Stimulated activated CD8-positive, alpha-beta memory T cell treated with anti-CD3 and anti-CD28 coated beads, Interleukin-7, amount 100 ng/mL, for 1 hour (primary cell): ENCODE measurements around the gene F2RL1.
A peak's percentile ranks its signal among the peaks of the same experiment; 100 is the strongest.
"Not testable (repeated sequence)": the region's sequence is repeated elsewhere in the genome, so short reads cannot be mapped to it uniquely, and the experiment has no call there.

ENCODE experiments used
- DNase-seq, 2 donors: peaks; one replicate each; pipeline ENCODE4 v3.0.0-alpha.2; 2020; ENCODE audit warnings: low read depth in 2 of 2

The F2RL1 gene

DNA sequence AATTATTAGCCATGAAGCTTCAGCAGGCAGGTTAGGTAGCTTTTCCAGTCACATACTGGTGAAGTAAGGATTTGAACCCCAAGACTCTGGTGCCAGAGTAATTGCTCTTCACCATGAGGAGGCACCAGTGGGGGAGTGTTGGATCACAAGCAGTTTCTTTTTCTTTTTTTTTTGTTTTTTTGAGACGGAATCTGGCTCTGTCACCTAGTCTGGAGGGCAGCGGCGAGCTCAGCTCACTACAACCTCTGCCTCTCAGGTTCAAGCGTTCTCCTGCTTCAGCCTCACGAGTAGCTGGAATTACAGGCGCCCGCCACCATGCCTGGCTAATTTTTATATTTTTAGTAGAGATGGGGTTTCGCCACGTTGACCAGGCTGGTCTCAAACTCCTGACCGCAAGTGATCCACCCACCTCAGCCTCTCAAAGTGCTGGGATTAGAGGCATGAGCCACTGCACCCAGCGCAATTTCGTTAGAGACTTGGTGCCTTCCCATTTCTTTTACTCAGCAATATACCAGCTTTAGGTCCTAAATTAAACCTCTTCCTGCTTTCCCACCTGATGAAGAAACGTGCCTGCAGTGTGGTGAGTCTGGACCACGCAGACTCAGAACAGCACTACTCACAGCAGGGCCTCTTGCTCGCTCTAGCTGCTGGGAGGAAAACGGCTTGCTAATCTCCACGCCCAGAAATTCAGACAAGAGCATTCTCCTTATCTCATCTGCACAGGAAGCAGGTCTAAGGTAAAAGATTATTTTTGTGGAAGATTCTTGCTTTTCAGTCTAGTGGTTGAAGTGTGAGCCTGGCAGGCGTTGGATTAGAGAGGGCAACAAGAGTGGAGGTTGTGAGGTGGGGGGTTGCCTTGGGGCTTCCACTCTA is 30.8 kb downstream of the F2RL1 start, which contains the start of gene S100Z:
Gene S100Z (plus strand): TSS at position 596 of the 873 bp plus-strand sequence. CDS start 25,346 bp downstream, outside the sequence.
- DNase-seq = no peak

DNA sequence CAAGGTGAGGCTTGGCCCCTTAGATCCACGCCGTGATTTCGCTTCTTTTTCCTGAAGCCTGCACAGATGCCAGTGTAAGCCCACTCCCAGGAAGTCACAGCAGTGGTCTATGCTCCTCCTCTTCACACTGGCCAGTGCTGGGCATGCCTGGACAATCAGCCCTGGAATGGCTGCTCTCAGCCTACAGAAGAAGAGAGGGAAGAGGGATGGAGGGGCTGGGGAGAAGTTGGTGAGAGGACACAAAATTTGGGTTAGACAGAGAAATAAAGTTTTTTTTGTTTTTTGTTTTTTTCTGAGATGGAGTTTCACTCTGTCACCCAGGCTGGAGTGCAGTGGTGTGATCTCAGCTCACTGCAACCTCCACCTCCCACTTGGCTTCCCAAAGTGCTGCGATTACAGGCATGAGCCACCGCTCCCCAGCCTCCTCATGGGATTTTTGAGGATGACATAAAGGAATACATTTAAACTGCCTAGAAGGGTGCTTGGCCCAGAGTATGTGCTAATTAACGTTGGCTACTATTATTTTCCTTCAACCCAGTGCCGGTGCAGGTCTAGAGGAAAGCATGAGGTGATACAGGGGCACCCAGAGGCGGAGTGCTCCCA is 31.8 kb downstream of the F2RL1 start:
- DNase-seq = no peak

DNA sequence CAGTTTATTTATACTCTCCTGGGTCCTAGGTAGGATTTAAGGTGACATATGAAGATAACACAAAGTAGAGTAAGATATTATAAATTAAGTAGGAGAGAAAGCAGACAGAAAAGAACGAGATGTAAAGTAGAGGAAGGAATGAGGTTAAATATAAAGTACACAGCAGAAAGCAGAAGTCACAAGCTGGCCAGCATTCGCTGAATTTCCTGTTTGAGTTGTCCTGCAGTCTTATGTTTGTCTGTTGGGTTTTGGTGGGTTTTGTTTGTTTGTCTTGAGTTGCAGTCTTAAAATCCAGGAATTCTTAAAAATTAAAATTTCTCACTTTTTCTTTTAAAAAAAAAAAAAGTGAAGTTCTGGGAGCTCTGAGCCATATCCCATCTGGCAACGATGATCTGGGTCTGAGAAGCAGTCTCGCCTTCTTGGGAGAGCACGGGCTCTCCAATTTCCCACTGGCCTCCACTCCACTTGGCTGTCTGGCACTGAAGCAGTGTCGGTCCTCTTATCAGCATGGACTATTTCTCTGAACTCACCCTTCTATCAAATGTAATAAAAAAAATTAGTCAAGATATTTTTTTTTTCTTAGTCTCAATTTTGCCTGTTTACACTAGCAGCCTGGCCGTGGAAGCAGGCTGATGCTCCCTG is 33.0 kb downstream of the F2RL1 start:
- DNase-seq = no peak

DNA sequence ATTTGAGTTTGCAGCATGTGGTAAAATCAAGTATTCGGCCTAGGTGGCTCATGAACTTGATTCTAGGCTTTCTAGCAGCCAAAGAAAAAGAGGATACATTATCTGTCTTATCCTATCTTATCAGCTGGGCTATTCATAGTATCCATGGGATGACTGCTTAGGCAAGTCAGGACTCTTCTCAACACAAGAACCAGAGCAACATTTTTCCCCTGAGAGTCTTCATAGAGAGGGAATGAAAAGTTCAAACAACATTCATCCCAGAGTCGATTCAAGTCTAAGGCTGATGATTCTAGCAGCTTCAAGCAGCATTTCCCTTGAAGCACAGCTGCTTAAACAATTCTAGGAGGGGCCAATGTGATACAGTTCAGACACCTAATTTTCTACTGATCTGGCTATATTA is 33.9 kb downstream of the F2RL1 start:
- DNase-seq = no peak

DNA sequence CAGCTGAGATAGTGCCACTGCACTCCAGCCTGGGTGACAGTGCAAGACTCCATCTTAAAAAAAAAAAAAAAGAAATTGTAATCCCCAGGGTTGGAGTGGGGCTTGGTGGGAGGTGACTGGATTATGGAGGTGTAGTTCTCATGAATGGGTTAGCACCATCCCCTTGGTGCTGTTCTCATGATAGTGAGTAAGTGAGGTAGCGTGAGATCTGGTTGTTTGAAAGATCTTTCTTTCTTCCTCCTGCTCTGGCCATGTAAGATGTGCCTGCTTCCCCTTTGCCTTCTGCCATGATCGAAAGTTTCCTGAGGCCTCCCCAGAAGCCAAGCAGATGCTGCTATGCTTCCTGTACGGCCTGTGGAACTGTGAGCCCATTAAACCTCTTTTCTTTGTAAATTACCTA is 34.9 kb downstream of the F2RL1 start:
- not testable (repeated sequence) for DNase-seq

DNA sequence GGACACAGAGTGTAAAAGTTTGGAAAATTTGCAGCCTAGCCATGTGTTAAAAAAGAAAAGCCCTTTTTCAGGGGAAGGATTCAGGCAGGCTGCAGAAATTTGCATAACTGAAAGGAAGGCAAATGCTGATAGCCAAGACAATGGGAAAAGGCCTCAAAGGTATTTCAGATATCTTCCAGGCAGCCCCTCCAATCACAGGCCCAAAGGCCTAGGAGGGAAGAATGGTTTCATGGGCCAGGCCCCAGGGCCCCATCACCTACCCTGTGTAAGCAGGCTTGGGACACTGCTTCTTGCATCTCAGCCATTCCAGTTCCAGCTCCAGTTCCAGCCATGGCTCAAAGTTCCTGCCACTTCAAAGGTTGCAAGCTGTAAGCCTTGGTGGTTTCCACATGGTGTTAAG is 35.8 kb downstream of the F2RL1 start:
- DNase-seq = no peak

DNA sequence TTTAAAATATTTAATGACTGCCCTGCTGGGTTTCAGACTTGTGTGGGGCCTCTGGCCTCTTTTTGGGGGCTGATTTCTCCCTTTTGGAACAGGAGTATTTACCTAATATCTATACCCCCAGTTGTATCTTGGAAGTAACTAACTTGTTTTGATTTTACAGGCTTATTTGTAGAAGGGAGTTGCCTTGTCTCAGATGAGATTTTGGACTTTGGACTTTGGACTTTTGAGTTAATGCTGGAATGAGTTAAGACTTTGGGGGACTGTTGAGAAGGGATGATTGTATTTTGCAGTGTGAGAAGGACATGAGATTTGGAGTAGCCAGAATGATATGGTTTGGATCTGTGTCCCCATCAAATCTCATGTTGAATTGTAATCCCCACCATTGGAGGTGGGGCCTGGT is 36.7 kb downstream of the F2RL1 start:
- DNase-seq = not testable (repeated sequence)

DNA sequence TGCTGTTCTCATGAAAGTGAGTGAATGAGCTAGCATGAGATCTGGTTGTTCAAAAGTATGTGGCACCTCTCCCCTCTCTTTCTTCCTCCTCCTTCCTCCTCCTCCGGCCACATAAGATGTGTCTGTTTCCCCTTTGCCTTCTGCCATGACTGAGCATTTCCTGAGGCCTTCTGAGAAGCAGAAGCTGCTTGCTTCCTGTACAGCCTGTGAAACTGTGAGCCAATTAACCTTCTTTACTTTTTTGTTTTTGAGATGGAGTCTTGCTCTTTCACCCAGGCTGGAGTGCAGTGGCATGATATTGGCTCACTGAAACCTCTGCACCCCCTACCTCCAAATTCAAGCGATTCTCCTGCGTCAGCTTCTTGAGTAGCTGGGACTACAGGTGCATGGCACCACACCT is 37.1 kb downstream of the F2RL1 start:
- no peak for DNase-seq

DNA sequence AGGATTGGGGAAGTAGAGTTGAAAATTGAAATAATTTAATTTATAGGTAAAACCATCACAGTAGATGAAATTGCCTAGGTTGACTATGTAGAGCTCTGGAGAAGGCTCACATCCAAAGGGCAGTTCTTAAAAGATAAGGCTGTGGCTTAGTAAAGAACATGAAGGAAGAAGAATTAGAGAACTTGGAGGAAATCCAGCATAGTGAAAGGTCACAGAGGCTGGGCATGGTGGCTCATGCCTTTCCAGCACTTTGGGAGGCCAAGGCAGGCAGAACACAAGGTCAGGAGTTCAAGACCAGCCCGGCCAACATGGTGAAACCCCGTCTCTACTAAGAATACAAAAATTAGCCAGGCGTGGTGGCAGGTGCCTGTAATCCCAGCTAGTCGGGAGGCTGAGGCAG is 38.0 kb downstream of the F2RL1 start:
- DNase-seq = not testable (repeated sequence)

DNA sequence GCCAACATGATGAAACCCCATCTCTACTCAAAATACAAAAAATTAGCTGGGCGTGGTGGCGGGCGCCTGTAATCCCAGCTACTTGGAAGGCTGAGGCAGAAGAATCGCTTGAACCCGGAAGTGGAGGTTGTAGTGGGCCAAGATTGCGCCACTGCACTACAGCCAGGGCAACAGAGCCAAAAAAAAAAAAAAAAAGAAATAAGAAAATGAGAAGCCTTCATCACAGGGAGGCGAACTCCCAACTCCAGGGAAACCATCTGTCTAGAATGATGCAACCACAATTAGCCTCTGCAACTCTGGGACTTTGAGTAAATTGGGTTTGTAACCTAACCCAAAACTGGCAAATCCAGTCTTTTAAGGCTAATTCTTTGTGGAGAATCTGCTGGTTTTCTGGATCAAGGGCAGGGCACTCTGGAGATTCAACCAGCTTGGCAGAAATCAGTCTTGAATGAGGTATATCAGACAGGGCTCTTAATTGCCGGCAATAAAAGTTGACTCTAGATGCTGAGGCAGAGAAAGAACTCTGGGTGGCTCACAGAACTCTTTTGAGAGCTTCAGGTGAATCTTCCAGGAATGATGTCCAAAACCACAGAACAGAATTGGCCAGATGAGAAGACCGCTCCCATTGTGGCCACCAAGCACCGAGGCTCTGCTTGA is 40.9 kb downstream of the F2RL1 start:
- no peak for DNase-seq

DNA sequence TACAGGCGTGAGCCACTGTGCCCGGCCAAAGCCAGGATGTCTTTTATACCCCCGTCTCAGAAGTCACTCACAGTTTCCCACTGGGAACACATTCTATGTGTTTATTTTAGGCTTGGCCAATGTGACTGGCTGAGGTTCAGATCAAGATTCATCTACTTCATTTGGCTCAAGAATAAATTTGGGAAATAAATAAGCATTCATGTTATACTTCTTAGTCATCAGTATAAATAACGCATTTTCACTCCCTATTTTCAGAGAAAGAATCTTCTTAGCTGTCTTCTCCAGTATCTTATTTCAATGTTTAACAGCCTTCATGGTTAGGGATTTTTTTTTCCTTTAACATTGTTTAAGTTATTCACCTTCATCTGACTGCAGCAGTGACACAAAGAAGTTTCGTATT is 42.8 kb downstream of the F2RL1 start:
- no peak for DNase-seq

DNA sequence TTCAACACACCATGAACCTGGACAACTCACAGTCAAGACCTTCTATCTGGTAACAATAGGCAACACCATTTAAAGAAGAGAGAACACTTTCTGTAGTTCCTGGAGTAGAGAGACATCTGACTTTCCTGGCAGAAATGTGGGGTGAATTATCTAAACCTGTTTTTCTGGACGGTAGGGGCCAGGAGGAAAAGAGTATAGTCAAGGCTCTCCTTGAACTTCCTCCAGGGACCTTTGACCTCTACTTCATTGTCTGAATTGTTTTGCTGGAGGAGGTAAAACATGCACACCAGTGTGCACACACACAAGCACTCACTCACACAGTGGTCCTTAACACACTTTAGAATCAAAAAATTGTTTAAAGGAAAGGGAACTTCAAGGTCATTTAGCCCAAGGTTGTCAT is 44.2 kb downstream of the F2RL1 start:
- no peak for DNase-seq

DNA sequence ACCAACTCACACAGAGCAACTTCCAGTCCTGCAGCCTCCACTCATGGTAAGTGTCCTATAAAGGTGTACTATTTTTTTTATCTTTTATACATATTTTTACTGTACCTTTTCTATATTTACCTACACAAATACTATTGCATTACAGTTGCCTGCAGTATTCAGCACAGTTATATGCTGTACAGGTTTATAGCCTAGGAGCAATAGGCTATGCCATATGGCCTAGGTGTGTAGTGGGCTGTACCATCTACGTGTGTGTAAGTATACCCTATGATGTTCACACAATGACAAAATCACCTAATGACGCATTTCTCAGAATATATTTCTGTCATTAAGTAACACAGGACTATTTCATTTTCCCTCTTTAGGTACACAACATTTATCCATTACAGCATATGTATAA is 47.7 kb downstream of the F2RL1 start:
- no peak for DNase-seq

DNA sequence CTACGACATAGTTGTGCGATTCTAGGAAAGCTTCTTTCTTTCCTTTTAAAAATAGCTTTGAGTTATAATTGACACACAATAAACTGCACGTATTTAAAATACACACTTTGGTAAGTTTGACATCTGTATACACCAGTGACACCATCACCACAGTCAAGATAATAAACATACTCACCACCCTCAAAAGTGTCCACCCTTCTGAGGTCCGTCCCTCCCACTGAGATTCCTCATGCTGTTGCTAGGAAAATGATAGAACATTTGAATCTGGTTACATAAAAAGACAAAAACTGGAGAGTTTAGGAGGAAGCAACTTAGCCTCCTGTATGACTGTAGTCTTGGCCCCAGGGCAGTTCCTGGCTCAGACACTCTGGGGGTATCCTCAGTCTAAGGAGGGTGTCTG is 48.2 kb downstream of the F2RL1 start:
- DNase-seq = no peak

DNA sequence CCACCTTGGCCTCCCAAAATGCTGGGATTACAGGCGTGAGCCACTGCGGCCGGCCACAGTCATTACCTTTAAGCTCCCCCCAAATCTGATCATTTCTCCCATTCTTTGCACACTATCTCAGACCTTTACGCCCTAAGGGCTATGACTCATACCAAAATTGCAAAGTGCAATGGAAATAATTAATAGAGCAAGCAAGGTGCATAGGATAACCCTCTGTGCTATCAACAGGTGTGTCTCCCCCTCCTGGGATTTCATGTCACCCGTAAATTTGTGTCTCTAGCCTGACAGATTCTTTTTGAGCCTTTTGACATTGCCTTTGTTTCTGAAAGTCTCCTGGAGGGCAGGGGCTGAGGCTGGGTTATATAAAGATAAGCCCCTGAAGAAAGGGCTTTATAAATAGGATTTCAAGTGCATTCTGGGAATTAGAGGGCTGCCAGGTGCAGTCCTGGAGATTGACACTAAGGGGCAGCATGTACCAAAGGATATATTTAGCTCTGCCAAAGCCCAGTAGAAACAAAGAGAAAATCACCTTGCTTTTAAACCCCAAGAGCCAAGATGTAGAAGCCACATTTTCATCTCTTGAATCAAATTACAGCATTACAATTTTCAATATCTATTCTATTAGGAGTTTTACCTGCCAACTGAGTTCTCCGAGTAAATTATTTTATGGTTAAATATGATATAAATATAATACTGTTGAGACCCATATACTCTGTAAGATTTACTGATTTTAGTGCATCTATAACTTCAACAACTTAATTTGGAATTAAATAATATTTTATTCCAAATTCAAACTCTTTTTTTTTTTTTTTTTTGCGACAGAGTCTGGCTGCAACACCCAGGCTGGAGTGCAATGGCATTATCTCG is 49.2 kb downstream of the F2RL1 start:
- DNase-seq = peak in 1 of 2 donors; percentile 26

DNA sequence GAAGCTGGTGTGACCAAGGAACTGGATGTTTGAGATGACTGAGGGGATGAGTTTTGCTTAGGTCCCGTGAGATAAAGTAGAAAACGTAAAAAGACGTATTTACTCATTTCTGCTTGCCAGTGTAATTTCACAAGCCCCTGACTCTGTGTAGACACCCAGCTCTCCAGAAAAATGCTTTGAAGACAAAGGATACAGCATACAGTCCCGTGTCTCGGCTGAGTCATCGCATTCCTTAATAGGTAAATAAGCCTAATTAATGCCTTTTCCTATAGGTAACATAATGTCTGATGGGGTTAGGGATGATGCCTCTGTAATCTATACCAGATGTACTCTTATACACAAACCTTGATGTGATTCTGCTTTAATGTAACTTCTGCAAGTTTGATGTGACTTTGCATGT is 51.2 kb downstream of the F2RL1 start:
- no peak for DNase-seq

DNA sequence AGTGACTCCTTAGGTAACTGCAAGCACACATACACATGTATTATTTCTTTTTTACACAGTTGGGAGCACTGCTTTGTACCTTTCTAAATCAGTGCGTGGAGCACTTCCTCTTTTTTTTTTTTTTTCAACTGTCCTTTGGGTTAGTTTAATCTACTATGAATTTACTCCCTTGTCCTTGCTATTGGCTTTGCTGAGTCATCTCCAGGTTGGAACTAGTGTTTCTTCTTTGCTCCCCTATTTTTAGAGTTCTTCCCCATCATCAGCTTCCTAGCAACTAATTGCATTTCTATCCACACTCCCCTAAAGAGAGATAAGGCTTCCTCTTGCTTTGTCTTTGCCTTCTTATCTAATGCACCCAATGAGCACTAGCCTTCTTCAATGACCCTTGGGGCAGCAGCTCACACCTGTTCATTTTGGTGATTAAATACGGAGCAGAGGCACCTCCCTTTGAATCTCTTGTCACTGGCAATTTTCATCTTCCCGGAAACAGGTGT is 55.3 kb downstream of the F2RL1 start:
- DNase-seq = no peak
